HG03354 (cell line): ENCODE data around the gene ANAPC10.
A peak's percentile ranks its signal among the peaks of the same experiment; 100 is the strongest.
"Not testable (repeated sequence)": the region's sequence is repeated elsewhere in the genome, so short reads cannot be mapped to it uniquely, and the experiment has no call there.

Experiments used
- ATAC-seq: cut with Tn5 transposase; IDR thresholded peaks from one replicate; pipeline ENCODE4 v1.9.1; 2021; ENCODE audit warnings: mild to moderate bottlenecking; ENCODE audit not compliant: unreplicated experiment, poor library complexity, severe bottlenecking

ANAPC10 gene

GRCh38 chr4:145097821-145098674 is at the start of gene ANAPC10, which contains the start of gene ABCE1:
Gene ANAPC10 (minus strand): TSS chr4:145098196. CDS start chr4:145096099, 2,097 bp downstream.
Gene ABCE1 (plus strand): TSS chr4:145098311. CDS start chr4:145104413, 6,102 bp downstream.
- peak; percentile 82 for ATAC-seq

DNA sequence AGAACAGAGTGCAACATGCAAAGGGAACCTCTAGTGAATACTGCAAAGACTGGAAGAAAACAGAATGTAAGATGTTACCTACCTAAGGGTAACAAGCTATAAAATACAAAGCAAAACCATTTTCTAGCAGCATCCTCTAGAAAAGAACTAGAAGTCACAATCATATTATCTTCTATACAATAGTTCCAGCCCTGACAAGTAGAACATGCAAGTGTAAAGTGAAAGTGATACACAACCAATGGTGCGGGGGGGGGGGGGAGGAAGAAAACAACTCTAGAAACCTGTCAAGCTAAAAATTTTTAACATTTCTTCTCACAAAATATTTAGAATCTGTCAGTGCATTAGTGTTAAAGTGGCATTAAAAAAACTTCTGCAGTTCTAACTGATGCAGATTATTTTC is 38.2 kb upstream of the ANAPC10 start:
- not testable (repeated sequence) for ATAC-seq

DNA sequence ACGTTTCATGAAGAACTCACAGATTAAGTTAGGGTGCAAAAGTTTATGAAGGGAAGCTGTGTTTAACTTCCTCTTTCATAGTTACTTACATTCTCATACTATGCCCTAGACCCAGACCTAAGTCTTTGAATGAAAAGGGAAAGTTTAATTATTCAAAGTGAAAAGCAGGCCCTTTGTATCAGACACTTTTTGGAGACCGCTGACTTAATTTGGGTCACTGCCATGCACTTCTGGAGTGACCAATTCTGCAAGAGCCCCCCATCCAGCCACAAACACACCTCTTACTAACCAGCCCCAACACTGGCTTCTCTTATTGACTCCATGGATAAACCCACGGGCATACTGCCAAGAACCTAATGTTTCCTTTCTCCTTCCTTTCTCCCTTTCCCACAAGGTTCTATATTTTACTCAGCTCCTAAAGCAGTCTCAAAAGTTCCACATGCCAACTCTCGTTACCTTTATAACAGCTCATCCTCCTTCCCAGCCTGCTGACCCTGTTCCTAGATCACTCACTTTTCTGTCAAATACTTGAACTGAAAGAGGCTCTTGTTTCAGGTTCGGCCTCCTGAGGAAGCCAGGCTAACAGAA is 34.6 kb upstream of the ANAPC10 start:
- ATAC-seq: peak; percentile 76

DNA sequence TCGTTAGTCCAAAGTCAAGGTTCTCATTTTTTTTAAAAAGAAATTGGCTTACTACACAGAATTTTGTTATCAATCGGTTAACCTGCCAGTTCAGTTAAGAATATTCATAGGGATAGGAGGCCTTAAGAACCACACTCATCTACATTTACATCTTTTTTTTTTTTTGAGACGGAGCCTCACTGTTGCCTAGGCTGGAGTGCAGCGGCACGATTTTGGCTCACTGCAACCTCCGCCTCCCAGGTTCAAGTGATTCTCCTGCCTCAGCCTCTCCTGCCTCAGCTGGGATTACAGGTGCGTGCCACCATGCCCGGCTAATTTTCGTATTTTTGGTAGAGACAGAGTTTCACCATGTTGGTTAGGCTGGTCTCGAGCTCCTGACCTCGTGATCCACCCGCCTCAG is 33.9 kb upstream of the ANAPC10 start:
- no peak for ATAC-seq

GRCh38 chr4:145130788-145131399 is 32.9 kb upstream of the ANAPC10 start:
- no peak for ATAC-seq

DNA sequence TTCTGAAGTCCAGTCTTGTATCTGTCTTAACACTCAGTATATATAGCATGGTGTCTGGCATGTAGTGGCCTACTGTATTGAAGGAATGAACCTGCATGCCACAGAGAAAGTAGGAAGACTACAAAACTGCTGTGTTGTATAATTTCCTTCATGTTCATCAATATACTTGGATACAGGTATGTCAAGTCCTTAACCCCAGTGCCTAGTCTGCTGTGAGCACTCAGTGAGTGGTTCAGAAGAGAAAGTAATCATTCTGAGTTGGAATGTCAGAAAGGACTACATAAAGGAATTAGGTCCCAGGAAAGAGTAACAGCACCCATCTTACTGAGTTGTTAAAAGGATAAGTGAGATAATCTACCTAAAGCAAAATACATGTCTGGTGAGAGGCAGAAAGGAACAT is 32.1 kb upstream of the ANAPC10 start:
- ATAC-seq: no peak

GRCh38 chr4:145125396-145125795 is 27.4 kb upstream of the ANAPC10 start:
- no peak for ATAC-seq

GRCh38 chr4:145108128-145108527 is 10.1 kb upstream of the ANAPC10 start:
- ATAC-seq: no peak

DNA sequence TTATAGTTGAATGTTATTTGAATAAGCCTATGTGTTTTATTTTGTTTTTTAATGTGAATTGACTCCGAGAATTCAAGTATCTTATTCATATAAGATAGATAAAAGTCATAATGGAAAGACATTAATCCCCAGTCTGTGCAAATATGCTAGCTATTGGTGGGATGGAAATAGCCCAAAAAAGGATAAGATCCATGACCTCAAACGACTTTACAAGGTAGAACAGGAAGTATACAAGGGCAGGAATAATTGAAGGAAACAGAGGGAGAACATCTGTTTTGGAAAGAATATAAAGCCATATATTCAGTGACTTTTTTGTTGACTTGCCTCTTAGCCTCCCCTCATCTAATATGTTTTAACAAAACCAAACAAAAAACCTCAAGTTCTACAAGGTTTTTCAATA is 9.1 kb upstream of the ANAPC10 start:
- no peak for ATAC-seq

DNA sequence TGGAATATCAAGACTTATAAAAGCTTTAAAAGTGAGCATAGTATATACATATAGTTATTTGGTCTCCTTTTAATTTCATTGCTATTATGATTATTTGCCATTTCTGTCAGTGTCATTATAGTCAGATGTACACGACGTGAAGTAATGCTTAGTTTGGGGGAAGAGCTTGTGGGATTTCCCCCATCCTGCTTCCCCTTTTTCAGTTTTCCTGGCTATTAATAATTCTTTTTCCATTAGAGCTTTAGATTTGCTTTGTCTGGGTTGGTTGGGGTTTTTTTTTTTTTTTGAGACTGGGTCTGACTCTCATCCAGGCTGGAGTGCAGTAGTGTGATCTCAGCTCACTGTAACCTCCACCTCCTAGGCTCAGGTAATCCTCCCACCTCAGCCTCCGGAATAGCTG is 5.5 kb upstream of the ANAPC10 start:
- ATAC-seq: no peak

- no peak for ATAC-seq
Observed at GRCh38 chr4:145102619-145103018, 4.6 kb upstream of the ANAPC10 start.

- ATAC-seq: no peak
Observed at GRCh38 chr4:145101091-145101490, 3.1 kb upstream of the ANAPC10 start.

GRCh38 chr4:145099653-145100052 is 1.7 kb upstream of the ANAPC10 start:
- ATAC-seq: no peak

DNA sequence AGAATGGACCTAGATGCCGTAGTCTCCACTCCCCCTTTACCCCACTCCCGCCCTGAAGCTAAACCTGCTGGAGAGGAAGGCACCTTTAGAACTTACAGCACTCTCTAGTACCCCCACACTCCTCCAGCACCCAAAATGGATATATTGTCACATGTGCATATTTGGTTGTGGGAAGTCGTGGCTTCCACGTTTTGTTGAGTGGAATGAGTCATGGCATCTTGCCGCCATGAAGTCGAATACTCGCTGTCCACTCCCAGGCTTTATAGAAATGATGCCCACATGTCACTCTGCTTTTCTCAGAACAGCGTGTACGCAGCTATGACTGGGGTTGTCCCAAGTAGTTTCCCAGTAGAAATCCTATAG is 660 bp upstream of the ANAPC10 start:
- ATAC-seq: peak; percentile 25

DNA sequence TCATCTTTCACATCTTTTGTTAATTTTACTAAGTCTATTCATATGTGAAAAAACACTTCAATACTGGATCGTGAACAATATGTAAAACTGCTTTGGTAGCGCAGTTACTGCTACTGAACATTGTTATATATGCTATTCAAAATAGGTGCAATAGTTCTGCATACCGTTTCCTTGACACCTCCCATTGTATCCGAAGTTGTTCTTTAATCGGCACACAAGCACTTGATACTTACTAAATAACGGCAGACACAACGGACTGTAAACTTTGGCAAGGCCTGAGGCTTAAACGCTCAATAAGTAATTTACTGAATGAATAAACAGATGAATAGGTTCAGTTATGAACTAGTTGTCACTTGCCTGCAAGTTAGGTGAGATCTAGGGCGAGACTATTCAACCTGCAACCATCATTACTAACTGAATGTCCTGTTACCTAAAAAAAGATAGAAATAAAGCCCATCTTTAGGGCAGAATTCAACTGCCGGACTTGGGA is 620 bp downstream of the ANAPC10 start:
- peak; percentile 15 for ATAC-seq

DNA sequence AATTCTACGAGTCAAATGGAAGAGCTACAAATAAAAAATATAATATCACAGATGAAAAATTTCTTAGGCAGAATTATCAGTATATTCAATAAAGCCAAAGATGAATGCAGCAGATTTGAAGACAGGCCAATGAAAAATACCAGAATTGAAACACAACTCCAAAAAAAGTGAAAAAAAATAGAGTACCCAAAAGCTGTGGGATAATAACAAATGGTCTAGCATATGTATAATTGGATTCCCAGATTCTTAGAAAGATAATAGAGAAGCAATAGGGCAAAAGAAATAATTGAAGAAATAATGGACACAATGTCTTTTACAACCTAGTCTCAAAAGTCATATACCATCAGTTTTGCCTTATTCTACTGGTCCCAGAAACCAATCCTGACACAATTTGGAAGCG is 4.4 kb downstream of the ANAPC10 start:
- no peak for ATAC-seq

GRCh38 chr4:145090380-145090779 is 7.6 kb downstream of the ANAPC10 start:
- ATAC-seq: no peak

DNA sequence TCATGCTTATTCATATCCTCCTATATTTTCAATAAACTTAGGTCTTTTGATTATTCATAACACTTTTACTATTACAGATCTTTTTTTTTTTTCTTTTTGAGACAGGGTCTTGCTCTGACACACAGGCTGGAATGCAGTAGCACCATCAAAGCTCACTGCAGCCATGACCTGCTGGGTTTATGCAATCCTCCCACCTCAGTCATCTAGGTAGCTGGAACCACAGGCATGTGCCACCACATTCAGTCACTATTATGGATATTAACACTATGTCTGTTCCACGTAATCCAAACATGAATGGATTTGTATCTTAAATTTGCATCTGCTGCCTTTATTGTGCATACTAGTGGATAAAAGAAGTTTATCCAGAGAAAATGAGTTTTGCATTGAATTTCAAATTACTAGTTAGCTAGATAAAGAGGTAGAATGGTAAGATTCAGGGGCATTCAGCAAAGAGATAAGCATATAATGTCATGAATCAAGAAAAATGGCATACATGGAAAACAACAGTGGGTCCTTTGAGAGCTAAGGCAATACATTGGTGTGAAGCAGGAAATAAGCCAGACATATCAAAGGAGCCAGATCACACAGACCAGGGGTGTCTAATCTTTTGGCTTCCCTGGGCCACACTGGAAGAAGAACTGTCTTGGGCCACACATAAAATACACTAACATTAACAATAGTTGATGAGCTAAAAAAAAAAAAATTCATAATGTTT is 13.9 kb downstream of the ANAPC10 start:
- no peak for ATAC-seq

GRCh38 chr4:145081756-145082155 is 16.2 kb downstream of the ANAPC10 start:
- ATAC-seq: no peak

DNA sequence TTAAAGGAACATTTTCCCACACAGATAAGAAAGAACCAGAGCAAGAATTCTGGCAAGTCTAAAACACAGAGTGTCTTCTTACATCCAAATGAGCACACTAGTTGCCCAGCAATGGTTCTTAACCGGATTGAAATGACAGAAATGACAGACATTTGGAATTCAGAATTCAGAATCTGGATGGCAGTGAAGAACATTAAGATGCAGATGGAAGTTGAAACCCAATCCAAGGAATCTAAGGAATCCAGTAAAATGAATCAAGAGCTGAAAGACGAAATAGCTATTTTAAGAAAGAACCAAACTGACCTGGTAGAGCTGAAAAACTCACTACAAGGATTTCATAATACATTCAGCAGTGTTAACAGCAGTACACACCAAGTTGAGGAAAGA is 21.5 kb downstream of the ANAPC10 start:
- ATAC-seq: no peak
